Astrocyte (in vitro differentiated cells and primary cell): Measurements from ENCODE around the gene SIN3B. TPM values are rescaled to one million over a fixed set of nuclear protein-coding genes. Genes with fewer than 3 reads are reported as not detected.

Source experiments
- DNase-seq: peaks from one replicate; pipeline ENCODE4 v3.0.0-alpha.2; 2010; ENCODE audit warnings: low read depth
- FAIRE-seq: peaks from 2 replicates; lab custom pipeline; 2011; peaks lifted over from hg19 to GRCh38; lab: Jason Lieb, UNC
- H2AFZ ChIP-seq: 2 replicates; pipeline ENCODE4 v1.6.0; 2012; ENCODE audit warnings: low read depth, low read length, inconsistent platforms
- H3K27ac ChIP-seq: 2 replicates; pipeline ENCODE4 v1.5.1; 2011; ENCODE audit warnings: low read depth, low read length, inconsistent platforms
- H3K27me3 ChIP-seq: 2 replicates; pipeline ENCODE4 v1.6.0; 2011; ENCODE audit warnings: low read length, inconsistent platforms; ENCODE audit not compliant: insufficient read depth
- H3K36me3 ChIP-seq: 2 replicates; pipeline ENCODE4 v1.5.1; 2011; ENCODE audit warnings: low read length, inconsistent platforms; ENCODE audit not compliant: insufficient read depth
- H3K4me1 ChIP-seq: 2 replicates; pipeline ENCODE4 v1.5.1; 2011; ENCODE audit warnings: low read length, inconsistent platforms; ENCODE audit not compliant: insufficient read depth
- H3K4me2 ChIP-seq: 2 replicates; pipeline ENCODE4 v1.6.0; 2012; ENCODE audit warnings: low read length, inconsistent platforms
- H3K4me3 ChIP-seq: 2 replicates; pipeline ENCODE4 v1.5.1; 2011; ENCODE audit warnings: low read depth, mild to moderate bottlenecking, low read length, inconsistent platforms; ENCODE audit not compliant: insufficient read depth
- H3K79me2 ChIP-seq: 2 replicates; pipeline ENCODE4 v1.6.0; 2012; ENCODE audit warnings: mild to moderate bottlenecking, low read length, inconsistent platforms; ENCODE audit not compliant: insufficient read depth
- H3K9ac ChIP-seq: 2 replicates; pipeline ENCODE4 v1.6.0; 2012; ENCODE audit warnings: mild to moderate bottlenecking, low read length, inconsistent platforms
- H3K9me3 ChIP-seq: 2 replicates; pipeline ENCODE4 v1.5.1; 2012; ENCODE audit warnings: low read depth, mild to moderate bottlenecking, low read length, inconsistent platforms; ENCODE audit not compliant: insufficient read depth
- H4K20me1 ChIP-seq: 2 replicates; pipeline ENCODE4 v1.6.0; 2012; ENCODE audit warnings: low read length, inconsistent platforms; ENCODE audit not compliant: insufficient read depth
- H3K27ac Mint-ChIP-seq: one replicate; pipeline ENCODE4 v1.8.0; 2021; ENCODE audit warnings: mild to moderate bottlenecking, mixed read lengths; ENCODE audit not compliant: unreplicated experiment
- H3K27me3 Mint-ChIP-seq: one replicate; pipeline ENCODE4 v1.8.0; 2021; ENCODE audit warnings: low read depth, mixed read lengths; ENCODE audit not compliant: unreplicated experiment
- H3K36me3 Mint-ChIP-seq: one replicate; pipeline ENCODE4 v1.8.0; 2021; ENCODE audit warnings: low read depth, mixed read lengths; ENCODE audit not compliant: unreplicated experiment
- H3K4me1 Mint-ChIP-seq: one replicate; pipeline ENCODE4 v1.8.0; 2021; ENCODE audit warnings: low read depth, mixed read lengths; ENCODE audit not compliant: unreplicated experiment
- H3K4me3 Mint-ChIP-seq: one replicate; pipeline ENCODE4 v1.8.0; 2021; ENCODE audit warnings: mild to moderate bottlenecking, moderate library complexity, mixed read lengths; ENCODE audit not compliant: unreplicated experiment
- H3K9me3 Mint-ChIP-seq: one replicate; pipeline ENCODE4 v1.8.0; 2021; ENCODE audit warnings: mild to moderate bottlenecking, mixed read lengths; ENCODE audit not compliant: unreplicated experiment
- EZH2 ChIP-seq: IDR thresholded peaks from 2 replicates; pipeline ENCODE4 v1.6.1; 2012; ENCODE audit warnings: mild to moderate bottlenecking, low read length, inconsistent platforms; ENCODE audit not compliant: insufficient read depth
- total RNA-seq: library from RNA; stranded (reverse); gene quantifications from 2 replicates; pipeline ENCODE4 v1.2.1, GENCODE V29; 2021
- TF ChIP-seq, protein P1 (sequence below): IDR thresholded peaks from 2 replicates; pipeline ENCODE4 v1.5.1; 2011; ENCODE audit warnings: low read depth, mild to moderate bottlenecking, inconsistent platforms, low read length, moderate library complexity; ENCODE audit not compliant: insufficient read depth

Gene SIN3B
- total RNA-seq, 1 donor from 2014 or later = 86.1 TPM

DNA sequence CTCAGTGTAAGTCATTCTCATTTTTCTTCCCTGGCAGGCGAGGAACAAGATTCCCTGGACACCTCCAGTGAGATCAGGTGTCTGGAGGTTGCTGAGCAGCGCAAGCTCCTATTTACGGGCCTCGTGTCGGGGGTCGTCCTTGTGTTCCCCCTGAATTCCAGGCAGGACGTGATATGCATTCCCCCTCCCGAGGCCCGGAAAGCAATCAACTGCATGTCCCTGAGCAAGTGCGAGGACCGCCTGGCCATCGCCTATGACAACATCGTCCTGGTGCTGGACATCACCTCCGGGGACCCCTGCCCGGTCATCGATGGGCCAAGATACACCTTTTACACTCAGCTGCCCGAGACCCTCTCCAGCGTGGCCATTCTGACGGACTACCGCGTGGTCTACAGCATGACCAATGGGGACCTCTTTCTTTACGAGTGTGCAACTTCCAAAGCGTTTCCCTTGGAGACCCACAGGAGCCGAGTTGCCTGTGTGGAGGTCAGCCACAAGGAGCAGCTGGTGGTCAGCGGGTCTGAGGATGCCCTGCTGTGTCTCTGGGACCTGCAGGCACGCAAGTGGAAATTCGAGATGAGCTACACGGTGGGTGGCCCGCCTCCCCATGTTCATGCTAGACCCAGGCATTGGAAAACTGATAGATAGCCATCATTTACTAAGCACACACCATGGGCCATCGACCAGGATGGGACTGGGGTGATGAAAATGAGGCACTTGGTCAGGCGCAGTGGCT, 21.5 kb upstream of the SIN3B start:
- H2AFZ ChIP-seq = no peak overlapping the region
- no peaks in the 10 kb centered on the region for H3K27me3 ChIP-seq
- H3K4me2 ChIP-seq = no peak overlapping the region
- Mint-ChIP-seq H3K27me3 (peaks cover under 1% of the 10 kb centered on the region), H3K27ac (no peak overlapping the region), H3K36me3 (no peaks in the 10 kb centered on the region), H3K4me3 (no peak overlapping the region), H3K4me1 (peaks cover 3% of the 10 kb centered on the region), H3K9me3 (no peaks in the 10 kb centered on the region)
- no peak overlapping the region for H3K4me3 ChIP-seq
- no peaks in the 10 kb centered on the region for H4K20me1 ChIP-seq
- H3K9ac ChIP-seq = no peak overlapping the region
- no peaks in the 10 kb centered on the region for H3K79me2 ChIP-seq
- no peaks in the 10 kb centered on the region for H3K4me1 ChIP-seq
- no peak for FAIRE-seq
- no peaks in the 10 kb centered on the region for H3K36me3 ChIP-seq
- TF ChIP-seq, protein P1, sequence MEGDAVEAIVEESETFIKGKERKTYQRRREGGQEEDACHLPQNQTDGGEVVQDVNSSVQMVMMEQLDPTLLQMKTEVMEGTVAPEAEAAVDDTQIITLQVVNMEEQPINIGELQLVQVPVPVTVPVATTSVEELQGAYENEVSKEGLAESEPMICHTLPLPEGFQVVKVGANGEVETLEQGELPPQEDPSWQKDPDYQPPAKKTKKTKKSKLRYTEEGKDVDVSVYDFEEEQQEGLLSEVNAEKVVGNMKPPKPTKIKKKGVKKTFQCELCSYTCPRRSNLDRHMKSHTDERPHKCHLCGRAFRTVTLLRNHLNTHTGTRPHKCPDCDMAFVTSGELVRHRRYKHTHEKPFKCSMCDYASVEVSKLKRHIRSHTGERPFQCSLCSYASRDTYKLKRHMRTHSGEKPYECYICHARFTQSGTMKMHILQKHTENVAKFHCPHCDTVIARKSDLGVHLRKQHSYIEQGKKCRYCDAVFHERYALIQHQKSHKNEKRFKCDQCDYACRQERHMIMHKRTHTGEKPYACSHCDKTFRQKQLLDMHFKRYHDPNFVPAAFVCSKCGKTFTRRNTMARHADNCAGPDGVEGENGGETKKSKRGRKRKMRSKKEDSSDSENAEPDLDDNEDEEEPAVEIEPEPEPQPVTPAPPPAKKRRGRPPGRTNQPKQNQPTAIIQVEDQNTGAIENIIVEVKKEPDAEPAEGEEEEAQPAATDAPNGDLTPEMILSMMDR = no peak
- TF ChIP-seq EZH2 = no peak
- DNase-seq = no peak
- H3K27ac ChIP-seq = no peak overlapping the region
- H3K9me3 ChIP-seq = no peaks in the 10 kb centered on the region

DNA sequence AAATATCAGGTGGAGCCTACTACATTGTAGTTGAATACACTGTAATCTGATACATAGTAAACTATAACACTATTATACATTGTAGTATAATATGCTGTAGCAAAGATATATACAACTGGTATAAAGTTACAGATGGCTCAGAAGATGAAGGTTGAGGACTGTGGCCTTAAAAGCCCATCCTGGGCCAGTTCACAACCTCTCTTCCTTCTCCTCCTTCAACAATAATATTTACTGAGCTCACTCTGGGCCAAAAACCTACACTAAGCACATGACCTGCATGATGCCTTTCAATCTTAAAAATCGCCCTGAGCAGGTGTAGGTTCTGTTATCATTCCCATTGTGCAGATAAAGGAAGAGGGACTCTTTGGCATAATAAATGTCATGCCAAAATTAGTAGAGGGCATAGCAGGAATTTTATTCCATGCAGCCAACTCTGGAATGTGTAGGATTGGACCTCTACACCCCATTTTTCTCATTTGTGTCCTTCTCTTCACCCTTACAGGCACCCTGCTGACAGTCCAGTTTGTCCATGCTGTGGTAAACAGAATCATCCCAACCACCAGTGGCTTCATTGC, 14.6 kb upstream of the SIN3B start:
- H3K79me2 ChIP-seq = no peaks in the 10 kb centered on the region

More for the DNA sequence above, 14.6 kb upstream of the SIN3B start:
- Histone ChIP-seq H2AFZ (no peak overlapping the region), H3K4me3 (no peak overlapping the region), H4K20me1 (no peaks in the 10 kb centered on the region), H3K36me3 (no peaks in the 10 kb centered on the region), H3K27me3 (no peaks in the 10 kb centered on the region), H3K4me1 (no peaks in the 10 kb centered on the region), H3K9ac (no peak overlapping the region), H3K4me2 (no peak overlapping the region), H3K9me3 (peaks cover 19% of the 10 kb centered on the region), H3K27ac (no peak overlapping the region)
- DNase-seq (peak; percentile 48), FAIRE-seq (no peak)
- H3K36me3 Mint-ChIP-seq = no peaks in the 10 kb centered on the region
- H3K27ac Mint-ChIP-seq = no peak overlapping the region
- H3K4me3 Mint-ChIP-seq = no peak overlapping the region
- H3K9me3 Mint-ChIP-seq = no peaks in the 10 kb centered on the region
- peaks cover 8% of the 10 kb centered on the region for H3K27me3 Mint-ChIP-seq
- peaks cover 3% of the 10 kb centered on the region for H3K4me1 Mint-ChIP-seq
- TF ChIP-seq, protein P1 = no peak
- TF ChIP-seq EZH2 = no peak
